CD8-positive, alpha-beta memory T cell (primary cell): Measurements from ENCODE around the gene TRIM9. TPM values are rescaled to one million over a fixed set of nuclear protein-coding genes. Genes with fewer than 3 reads are reported as not detected.

Source experiments
- CTCF ChIA-PET: fragments of 350-600 bp; sonication (Branson Sonifier 250); formaldehyde crosslinking; loops from one replicate; lab custom pipeline; 2021; ENCODE audit warnings: antibody characterized with exemption; lab: Charles Lee
- POLR2A ChIA-PET: fragments of 350-600 bp; sonication (Branson Sonifier 250); formaldehyde crosslinking; loops from one replicate; lab custom pipeline; 2021; ENCODE audit warnings: antibody characterized with exemption; lab: Charles Lee
- DNase-seq, 5 donors: peaks; one replicate each; pipeline versions ENCODE4 v3.0.0 to v3.0.0-alpha.2; 2020 to 2022; ENCODE audit warnings: mixed read lengths in 1 of 5
- H3K27ac ChIP-seq: one replicate; pipeline ENCODE4 v1.7.0; 2013; ENCODE audit warnings: low read depth, mild to moderate bottlenecking, low read length, moderate library complexity
- H3K27me3 ChIP-seq: 2 replicates; pipeline ENCODE4 v1.7.0; 2013; ENCODE audit warnings: low read length, mild to moderate bottlenecking; ENCODE audit not compliant: insufficient read depth, poor library complexity, severe bottlenecking
- H3K36me3 ChIP-seq: 2 replicates; pipeline ENCODE4 v1.7.0; 2013; ENCODE audit warnings: mild to moderate bottlenecking, low read length, moderate library complexity; ENCODE audit not compliant: insufficient read depth
- H3K4me1 ChIP-seq: 2 replicates; pipeline ENCODE4 v1.7.0; 2013; ENCODE audit warnings: mild to moderate bottlenecking, low read length, moderate library complexity; ENCODE audit not compliant: insufficient read depth
- H3K4me3 ChIP-seq: 2 replicates; pipeline ENCODE4 v1.7.0; 2013; ENCODE audit warnings: mild to moderate bottlenecking, low read length
- H3K9me3 ChIP-seq: 2 replicates; pipeline ENCODE4 v1.7.0; 2013; ENCODE audit warnings: mild to moderate bottlenecking, low read length
- H3K27ac Mint-ChIP-seq, 8 donors: one replicate each; pipeline ENCODE4 v1.8.0; 2020 to 2021; ENCODE audit warnings: mixed read lengths in 8 of 8, mild to moderate bottlenecking in 6 of 8, inconsistent platforms in 3 of 8, moderate library complexity in 3 of 8
- H3K27me3 Mint-ChIP-seq, 2 donors: one replicate each; pipeline ENCODE4 v1.8.0; 2020 to 2021; ENCODE audit warnings: mixed read lengths in 2 of 2, mild to moderate bottlenecking in 1 of 2, moderate library complexity in 1 of 2
- H3K36me3 Mint-ChIP-seq, 3 donors: one replicate each; pipeline ENCODE4 v1.8.0; 2020 to 2021; ENCODE audit warnings: mixed read lengths in 3 of 3, inconsistent platforms in 1 of 3, mild to moderate bottlenecking in 1 of 3
- H3K4me1 Mint-ChIP-seq, 3 donors: one replicate each; pipeline ENCODE4 v1.8.0; 2020 to 2021; ENCODE audit warnings: mixed read lengths in 3 of 3, inconsistent platforms in 1 of 3, mild to moderate bottlenecking in 1 of 3
- H3K4me3 Mint-ChIP-seq, 7 donors: one replicate each; pipeline ENCODE4 v1.8.0; 2020 to 2021; ENCODE audit warnings: mixed read lengths in 7 of 7, mild to moderate bottlenecking in 6 of 7, moderate library complexity in 4 of 7, inconsistent platforms in 2 of 7
- H3K9me3 Mint-ChIP-seq, 5 donors: one replicate each; pipeline ENCODE4 v1.8.0; 2020 to 2022; ENCODE audit warnings: mixed read lengths in 5 of 5, mild to moderate bottlenecking in 3 of 5, moderate library complexity in 2 of 5, inconsistent platforms in 1 of 5
- polyA plus RNA-seq: library from polyadenylated mRNA; unstranded; fragments of 300-500 nt; fragmentation: Illumina TruSeq; gene quantifications from one replicate; pipeline ENCODE4 v1.2.3, GENCODE V29; 2021
- total RNA-seq, 2 experiments: library from RNA; stranded (reverse); gene quantifications; one replicate each; pipeline ENCODE4 v1.2.3, GENCODE V29; 2021

The TRIM9 gene
- total and polyA plus RNA-seq, 3 experiments from 2014 or later: 0.05 to 1.0 (median 0.85) TPM

DNA sequence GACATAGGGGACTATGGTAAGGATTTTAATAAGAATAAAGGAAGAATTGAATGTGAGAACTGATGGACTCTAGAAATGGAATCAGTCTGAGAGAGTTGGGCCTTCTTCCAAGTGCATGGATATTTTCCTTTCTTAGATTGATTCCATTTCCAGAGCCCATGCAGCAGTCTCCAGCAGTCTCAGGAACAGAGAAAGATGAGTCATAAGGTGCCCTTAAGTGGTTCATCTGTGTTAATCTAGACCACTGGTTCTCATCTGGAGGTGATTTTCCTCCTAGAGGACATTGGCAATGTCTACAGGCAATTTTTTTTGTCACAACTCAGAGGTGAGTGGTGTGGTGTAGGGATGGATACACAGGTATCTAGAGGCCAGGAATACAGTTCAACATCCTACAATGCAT, 25.9 kb downstream of the TRIM9 start:
- POLR2A ChIA-PET: no interaction called here
- CTCF ChIA-PET: no interaction called here
- no peak overlapping the region for H3K27ac Mint-ChIP-seq

DNA sequence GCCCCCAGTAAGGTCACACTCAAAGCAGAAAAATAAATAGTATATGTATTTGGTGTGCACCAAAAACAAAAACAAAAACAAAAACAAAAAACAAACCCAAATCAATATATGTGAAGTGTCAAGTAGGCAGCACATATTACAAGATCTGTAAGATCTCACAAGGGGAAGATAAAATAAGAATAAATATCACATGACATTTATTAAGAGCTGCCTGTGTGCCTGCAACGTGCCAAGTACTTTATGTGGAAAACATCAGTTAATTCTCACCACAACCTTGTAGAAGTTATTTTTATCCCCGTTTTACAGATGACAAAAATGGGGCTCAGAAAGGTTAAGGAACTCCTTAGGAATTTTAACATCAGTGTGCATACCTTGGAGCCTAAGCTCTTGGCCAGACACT, 26.6 kb downstream of the TRIM9 start:
- Mint-ChIP-seq H3K27me3 (peaks cover 0 to under 1% of the 10 kb centered on the region in 2 donors), H3K4me3 (no peak overlapping the region), H3K27ac (no peak overlapping the region), H3K36me3 (peaks cover 0 to 5% (median 0%) of the 10 kb centered on the region in 3 donors), H3K4me1 (no peaks in the 10 kb centered on the region), H3K9me3 (peaks cover 0 to 4% (median 2%) of the 10 kb centered on the region in 5 donors)
- no peaks in the 10 kb centered on the region for H3K36me3 ChIP-seq
- no peak for DNase-seq
- no peak overlapping the region for H3K27ac ChIP-seq
- no peaks in the 10 kb centered on the region for H3K4me1 ChIP-seq
- H3K27me3 ChIP-seq: no peaks in the 10 kb centered on the region
- no peaks in the 10 kb centered on the region for H3K9me3 ChIP-seq
- ChIA-PET POLR2A (no interaction called here), CTCF (no interaction called here)
- no peak overlapping the region for H3K4me3 ChIP-seq

More for the DNA sequence above, 25.9 kb downstream of the TRIM9 start:
- Histone ChIP-seq H3K9me3 (no peaks in the 10 kb centered on the region), H3K4me3 (no peak overlapping the region), H3K36me3 (no peaks in the 10 kb centered on the region), H3K27ac (no peak overlapping the region), H3K4me1 (no peaks in the 10 kb centered on the region), H3K27me3 (no peaks in the 10 kb centered on the region)
- Mint-ChIP-seq H3K27me3 (peaks cover 0 to 6% of the 10 kb centered on the region in 2 donors), H3K4me3 (no peak overlapping the region), H3K36me3 (peaks cover 0 to 4% (median 0%) of the 10 kb centered on the region in 3 donors), H3K9me3 (peaks cover 0 to 6% (median 0%) of the 10 kb centered on the region in 5 donors), H3K4me1 (no peaks in the 10 kb centered on the region)
- DNase-seq: no peak

DNA sequence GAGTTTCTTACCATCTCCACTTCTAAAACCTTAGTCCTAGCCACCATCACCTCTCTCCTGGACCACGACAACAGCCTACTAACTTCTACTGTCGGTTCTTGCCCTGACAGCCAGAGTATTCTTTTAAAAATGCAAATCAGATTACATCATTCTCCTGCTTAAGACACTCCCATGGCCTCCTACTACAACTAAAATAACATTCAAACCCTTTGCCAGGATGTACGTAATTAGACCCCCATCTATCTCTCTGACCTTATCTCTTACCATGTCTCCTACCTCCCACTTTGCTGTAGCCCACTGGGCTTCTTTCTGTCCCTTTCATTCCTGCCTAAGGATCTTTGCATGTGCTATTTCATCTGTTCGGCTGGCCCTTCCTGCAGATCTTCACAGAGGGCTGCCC, 27.6 kb downstream of the TRIM9 start:
- H3K27ac Mint-ChIP-seq: no peak overlapping the region
- no peaks in the 10 kb centered on the region for H3K36me3 ChIP-seq
- POLR2A ChIA-PET: no interaction called here

DNA sequence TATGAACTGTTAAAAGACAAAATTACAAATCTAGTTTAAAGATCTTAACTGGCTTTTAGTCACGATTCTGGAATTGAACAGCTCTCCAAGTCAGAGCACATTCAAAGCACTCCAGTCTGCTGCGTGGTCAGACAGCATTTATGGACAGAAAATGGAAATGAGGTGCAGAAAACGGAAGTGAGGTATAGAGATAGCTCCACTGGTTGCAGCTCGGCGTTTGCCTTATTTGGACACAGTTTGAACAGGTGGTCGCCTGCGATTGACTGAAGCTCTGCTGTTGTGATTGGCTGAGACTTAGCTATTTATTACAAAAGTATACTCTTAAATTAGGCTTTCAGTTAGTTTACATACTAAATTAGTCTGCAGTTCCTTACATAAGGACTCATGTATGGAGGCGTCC, 28.3 kb downstream of the TRIM9 start:
- H3K36me3 Mint-ChIP-seq: peaks cover 0 to 8% (median 0%) of the 10 kb centered on the region in 3 donors
- no peaks in the 10 kb centered on the region for H3K4me1 Mint-ChIP-seq
- H3K36me3 ChIP-seq: no peaks in the 10 kb centered on the region
- H3K4me3 Mint-ChIP-seq: no peak overlapping the region
- ChIA-PET POLR2A (no interaction called here), CTCF (no interaction called here)
- no peak overlapping the region for H3K27ac ChIP-seq
- no peaks in the 10 kb centered on the region for H3K9me3 ChIP-seq
- H3K9me3 Mint-ChIP-seq: peaks cover 9 to 14% (median 10%) of the 10 kb centered on the region in 5 donors
- peaks cover 0 to 4% of the 10 kb centered on the region in 2 donors for H3K27me3 Mint-ChIP-seq
- no peak overlapping the region for H3K27ac Mint-ChIP-seq
- no peak for DNase-seq
- no peaks in the 10 kb centered on the region for H3K27me3 ChIP-seq
- H3K4me3 ChIP-seq: no peak overlapping the region
- no peaks in the 10 kb centered on the region for H3K4me1 ChIP-seq

More for the DNA sequence above, 27.6 kb downstream of the TRIM9 start:
- Histone ChIP-seq H3K27ac (no peak overlapping the region), H3K4me1 (no peaks in the 10 kb centered on the region), H3K9me3 (no peaks in the 10 kb centered on the region), H3K27me3 (no peaks in the 10 kb centered on the region), H3K4me3 (no peak overlapping the region)
- Mint-ChIP-seq H3K27me3 (peaks cover 0 to 4% of the 10 kb centered on the region in 2 donors), H3K4me3 (no peak overlapping the region), H3K9me3 (peaks cover 8 to 13% (median 9%) of the 10 kb centered on the region in 5 donors), H3K36me3 (peaks cover 0 to 8% (median 0%) of the 10 kb centered on the region in 3 donors), H3K4me1 (no peaks in the 10 kb centered on the region)
- CTCF ChIA-PET: no interaction called here
- DNase-seq: no peak

DNA sequence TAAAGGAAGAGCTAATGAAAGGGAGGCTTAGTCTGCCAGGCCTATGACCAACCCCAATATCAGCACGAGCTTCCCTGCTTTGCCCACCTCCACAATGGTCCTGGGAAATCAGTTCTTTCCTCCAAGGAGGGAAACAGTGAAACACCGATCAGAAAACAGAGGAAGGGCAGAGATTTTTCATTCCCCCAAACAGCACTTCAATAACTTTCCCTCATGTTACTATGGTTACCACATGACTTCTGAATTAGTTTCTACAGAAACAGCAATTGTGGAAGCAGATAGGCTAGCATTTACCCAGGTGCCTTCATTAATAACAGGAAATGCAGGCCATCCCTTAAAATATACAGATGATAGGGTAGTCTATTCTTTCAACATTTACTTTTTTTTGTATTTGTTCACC, 35.9 kb downstream of the TRIM9 start:
- CTCF ChIA-PET: no interaction called here
- DNase-seq: no peak
- no peaks in the 10 kb centered on the region for H3K9me3 ChIP-seq
- no peak overlapping the region for H3K27ac ChIP-seq
- no peaks in the 10 kb centered on the region for H3K4me1 ChIP-seq
- H3K36me3 Mint-ChIP-seq: peaks cover 0 to 8% (median 0%) of the 10 kb centered on the region in 3 donors
- no peak overlapping the region for H3K4me3 ChIP-seq
- no peak overlapping the region for H3K27ac Mint-ChIP-seq
- POLR2A ChIA-PET: no interaction called here
- no peaks in the 10 kb centered on the region for H3K27me3 ChIP-seq
- peaks cover 7 to 10% (median 10%) of the 10 kb centered on the region in 5 donors for H3K9me3 Mint-ChIP-seq
- no peaks in the 10 kb centered on the region for H3K4me1 Mint-ChIP-seq
- H3K36me3 ChIP-seq: no peaks in the 10 kb centered on the region
- H3K27me3 Mint-ChIP-seq: peaks cover 6 to 7% of the 10 kb centered on the region in 2 donors
- no peak overlapping the region for H3K4me3 Mint-ChIP-seq

DNA sequence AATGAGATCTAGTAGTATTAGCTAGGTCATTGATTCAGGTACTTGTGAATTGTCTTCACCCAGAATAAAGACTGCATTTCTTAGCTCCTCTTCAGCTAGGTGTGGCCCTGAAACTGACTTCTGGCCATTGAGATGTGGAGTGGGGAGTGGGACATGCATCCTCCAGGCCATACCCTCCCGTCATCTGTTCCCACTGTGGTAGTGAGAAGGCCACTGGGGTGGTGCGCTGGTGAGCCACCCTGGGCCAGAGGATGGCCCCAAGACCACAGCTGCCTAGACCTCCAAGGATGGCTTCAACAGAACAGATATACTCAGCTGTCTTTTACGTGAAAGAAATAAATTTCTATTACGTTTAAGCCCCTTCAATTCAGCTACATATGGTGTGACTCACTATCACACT, 36.5 kb downstream of the TRIM9 start:
- no peak overlapping the region for H3K4me3 Mint-ChIP-seq

DNA sequence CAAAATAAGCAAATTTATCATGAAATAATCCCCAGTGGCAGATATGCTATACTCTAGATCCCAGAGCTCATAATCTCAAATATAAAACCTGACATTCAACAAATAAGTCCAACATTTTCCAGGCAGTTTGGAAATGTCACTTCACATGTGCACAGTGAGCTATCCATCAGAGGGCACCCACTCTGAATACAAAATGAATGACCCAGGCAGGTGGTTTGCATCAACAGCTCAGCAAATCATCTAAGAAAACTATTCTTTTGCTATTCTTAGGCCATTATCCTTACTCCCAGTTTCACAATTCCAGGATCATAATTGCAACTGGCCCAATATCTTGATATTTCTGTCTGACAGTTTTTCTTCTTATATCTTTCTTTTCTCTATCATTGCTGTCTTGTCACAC, 38.5 kb downstream of the TRIM9 start:
- Mint-ChIP-seq H3K27ac (no peak overlapping the region), H3K36me3 (no peaks in the 10 kb centered on the region), H3K4me3 (no peak overlapping the region), H3K4me1 (no peaks in the 10 kb centered on the region), H3K9me3 (no peaks in the 10 kb centered on the region), H3K27me3 (peaks cover 6 to 7% of the 10 kb centered on the region in 2 donors)
- H3K36me3 ChIP-seq: no peaks in the 10 kb centered on the region
- H3K9me3 ChIP-seq: no peaks in the 10 kb centered on the region
- no peak overlapping the region for H3K4me3 ChIP-seq
- no peak for DNase-seq
- H3K4me1 ChIP-seq: no peaks in the 10 kb centered on the region
- ChIA-PET CTCF (no interaction called here), POLR2A (no interaction called here)
- no peak overlapping the region for H3K27ac ChIP-seq
- H3K27me3 ChIP-seq: no peaks in the 10 kb centered on the region

More for the DNA sequence above, 36.5 kb downstream of the TRIM9 start:
- Histone ChIP-seq H3K9me3 (no peaks in the 10 kb centered on the region), H3K27ac (no peak overlapping the region), H3K4me1 (no peaks in the 10 kb centered on the region), H3K36me3 (no peaks in the 10 kb centered on the region), H3K4me3 (no peak overlapping the region), H3K27me3 (no peaks in the 10 kb centered on the region)
- DNase-seq: no peak
- POLR2A ChIA-PET: no interaction called here
- no peaks in the 10 kb centered on the region for H3K4me1 Mint-ChIP-seq
- H3K27ac Mint-ChIP-seq: no peak overlapping the region
- peaks cover 0 to 8% (median 0%) of the 10 kb centered on the region in 3 donors for H3K36me3 Mint-ChIP-seq
- peaks cover 6 to 7% of the 10 kb centered on the region in 2 donors for H3K27me3 Mint-ChIP-seq
- CTCF ChIA-PET: no interaction called here
- peaks cover 7 to 10% (median 10%) of the 10 kb centered on the region in 5 donors for H3K9me3 Mint-ChIP-seq

DNA sequence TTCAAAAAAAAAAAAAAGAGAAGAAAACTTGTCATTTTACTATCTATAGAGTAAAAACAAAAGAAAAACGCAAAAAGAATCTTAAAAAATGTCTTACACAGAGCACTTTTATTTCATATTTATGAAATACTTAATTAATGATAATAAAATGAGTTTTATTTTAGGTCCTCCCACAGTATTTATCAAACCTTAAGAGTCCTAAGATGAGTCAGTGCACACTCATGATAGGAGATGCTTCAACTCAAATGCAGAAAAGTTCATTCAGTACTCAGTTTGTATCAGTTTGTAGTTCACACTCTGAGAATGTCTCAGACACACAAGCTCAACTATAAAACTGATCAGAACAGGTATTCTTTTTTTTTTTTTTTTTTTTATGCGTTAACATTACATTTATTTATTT, 41.7 kb downstream of the TRIM9 start:
- H3K9me3 Mint-ChIP-seq: peaks cover 0 to 1% (median 0%) of the 10 kb centered on the region in 5 donors
- H3K27ac ChIP-seq: no peak overlapping the region
- no peaks in the 10 kb centered on the region for H3K4me1 Mint-ChIP-seq
- H3K27ac Mint-ChIP-seq: no peak overlapping the region
- CTCF ChIA-PET: no interaction called here
- H3K36me3 ChIP-seq: no peaks in the 10 kb centered on the region
- H3K9me3 ChIP-seq: no peaks in the 10 kb centered on the region
- H3K4me1 ChIP-seq: no peaks in the 10 kb centered on the region
- no peaks in the 10 kb centered on the region for H3K27me3 ChIP-seq
- no peak overlapping the region for H3K4me3 ChIP-seq
- peaks cover 0 to 3% (median 0%) of the 10 kb centered on the region in 3 donors for H3K36me3 Mint-ChIP-seq
- no peak for DNase-seq
- POLR2A ChIA-PET: no interaction called here
- peaks cover 6 to 10% of the 10 kb centered on the region in 2 donors for H3K27me3 Mint-ChIP-seq
- H3K4me3 Mint-ChIP-seq: no peak overlapping the region
